Occipital lobe (tissue), 3 donors: ENCODE data around the gene TMEM86B. TPM values are rescaled to one million over a fixed set of nuclear protein-coding genes. Genes with fewer than 3 reads are reported as not detected.

Experiments
- DNase-seq: peaks from one replicate; lab custom pipeline; 2025; lab: John Stamatoyannopoulos, UW
- small RNA-seq: library from RNA; depleted of rRNA; stranded (forward); fragments of <200 nt; gene quantifications from one replicate; pipeline ENCODE3, GENCODE V24; 2014
- total RNA-seq: library from RNA; depleted of rRNA; stranded (reverse); fragments of >200 nt; gene quantifications from one replicate; pipeline ENCODE4 v1.2.3, GENCODE V29; 2014

TMEM86B gene
- total RNA-seq, 1 donor from 2014 or later = 0.78 TPM

DNA sequence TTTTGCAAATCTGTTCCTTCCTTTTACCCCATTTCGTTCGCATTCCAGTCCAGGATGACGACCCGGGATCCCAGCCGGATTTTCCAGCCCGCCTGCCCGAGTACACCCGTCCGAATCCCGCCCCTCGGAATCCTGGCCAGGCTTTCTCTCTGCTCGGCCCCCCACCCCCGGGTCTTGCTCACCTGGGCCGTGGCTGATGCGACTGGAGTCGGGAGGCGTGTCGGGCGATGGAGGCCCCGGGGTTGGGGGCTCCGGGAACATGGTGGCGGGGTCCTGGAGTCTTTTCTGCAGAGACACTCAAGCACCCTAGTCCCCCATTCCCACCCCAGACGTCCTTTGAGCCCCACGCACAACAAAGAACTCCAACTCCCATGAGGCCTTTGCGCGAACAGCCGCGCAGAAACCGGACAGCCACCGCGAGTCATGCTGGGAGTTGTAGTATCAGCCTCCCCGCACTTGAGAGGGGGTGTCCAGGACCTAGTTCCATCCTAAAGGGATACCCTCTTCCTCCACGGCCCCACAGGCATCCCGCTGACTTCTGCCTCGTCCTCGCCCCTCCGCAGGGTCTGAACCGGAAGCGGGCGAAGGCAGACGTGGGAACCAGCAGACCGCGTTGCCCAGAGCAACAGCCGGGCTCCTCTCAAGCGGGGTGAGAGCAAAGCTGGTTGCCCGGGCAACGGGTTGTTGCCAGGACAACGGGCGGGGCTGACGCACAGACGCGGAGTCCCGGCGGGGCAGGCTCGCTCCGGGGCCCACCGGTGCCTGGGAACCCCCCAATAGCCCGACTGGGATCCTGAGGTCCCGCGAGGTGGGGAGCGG is 49.6 kb downstream of the TMEM86B start:
- peak; percentile 88 for DNase-seq

Small RNA genes within 50 kb of the gene (small RNA-seq; reads per million reads assigned to genes)
- 0.09 reads per million for gene MIR6802
- gene MIR6803 = not detected
- not detected for gene MIR6804

Other genes with a start within 250 kb of the TMEM86B start
- 0.47 TPM for gene GP6, start 190.5 kb downstream of the TMEM86B start, total RNA-seq
- 15.0 TPM for gene RDH13, start 165.6 kb downstream of the TMEM86B start, total RNA-seq
- 0.62 TPM for gene EPS8L1, start 152.9 kb downstream of the TMEM86B start, total RNA-seq
- gene PPP1R12C, start 111.1 kb downstream of the TMEM86B start, total RNA-seq = 20.7 TPM
- not detected for gene TNNT1, start 79.6 kb downstream of the TMEM86B start, total RNA-seq
- not detected for gene TNNI3, start 71.0 kb downstream of the TMEM86B start, total RNA-seq
- 0.31 TPM for gene DNAAF3, start 62.1 kb downstream of the TMEM86B start, total RNA-seq
- 36.8 TPM for gene SYT5, start 48.5 kb downstream of the TMEM86B start, total RNA-seq
- gene PTPRH, start 19.3 kb downstream of the TMEM86B start, total RNA-seq = 0.47 TPM
- gene PPP6R1, start 30.3 kb upstream of the TMEM86B start, total RNA-seq = 11.4 TPM
- 23.4 TPM for gene HSPBP1, start 51.3 kb upstream of the TMEM86B start, total RNA-seq
- gene BRSK1, start 55.2 kb upstream of the TMEM86B start, total RNA-seq = 67.1 TPM
- gene TMEM150B, start 96.6 kb upstream of the TMEM86B start, total RNA-seq = 0.47 TPM
- 6.9 TPM for gene KMT5C, start 111.1 kb upstream of the TMEM86B start, total RNA-seq
- not detected for gene COX6B2, start 126.0 kb upstream of the TMEM86B start, total RNA-seq
- gene GARIN5B, start 134.5 kb upstream of the TMEM86B start, total RNA-seq = not detected
- 0.16 TPM for gene IL11, start 141.7 kb upstream of the TMEM86B start, total RNA-seq
- not detected for gene TMEM190, start 148.1 kb upstream of the TMEM86B start, total RNA-seq
- gene TMEM238, start 155.5 kb upstream of the TMEM86B start, total RNA-seq = not detected
- 112 TPM for gene RPL28, start 157.2 kb upstream of the TMEM86B start, total RNA-seq
- gene UBE2S, start 179.0 kb upstream of the TMEM86B start, total RNA-seq = 35.9 TPM
- gene SHISA7, start 214.5 kb upstream of the TMEM86B start, total RNA-seq = 4.2 TPM
- 13.7 TPM for gene ISOC2, start 232.9 kb upstream of the TMEM86B start, total RNA-seq
- gene C19orf85, start 236.0 kb upstream of the TMEM86B start, total RNA-seq = not detected
- 0.78 TPM for gene ZNF628, start 247.9 kb upstream of the TMEM86B start, total RNA-seq